ENCODE data around the gene TDG.
A peak's percentile ranks its signal among the peaks of the same experiment; 100 is the strongest.

DNA sequence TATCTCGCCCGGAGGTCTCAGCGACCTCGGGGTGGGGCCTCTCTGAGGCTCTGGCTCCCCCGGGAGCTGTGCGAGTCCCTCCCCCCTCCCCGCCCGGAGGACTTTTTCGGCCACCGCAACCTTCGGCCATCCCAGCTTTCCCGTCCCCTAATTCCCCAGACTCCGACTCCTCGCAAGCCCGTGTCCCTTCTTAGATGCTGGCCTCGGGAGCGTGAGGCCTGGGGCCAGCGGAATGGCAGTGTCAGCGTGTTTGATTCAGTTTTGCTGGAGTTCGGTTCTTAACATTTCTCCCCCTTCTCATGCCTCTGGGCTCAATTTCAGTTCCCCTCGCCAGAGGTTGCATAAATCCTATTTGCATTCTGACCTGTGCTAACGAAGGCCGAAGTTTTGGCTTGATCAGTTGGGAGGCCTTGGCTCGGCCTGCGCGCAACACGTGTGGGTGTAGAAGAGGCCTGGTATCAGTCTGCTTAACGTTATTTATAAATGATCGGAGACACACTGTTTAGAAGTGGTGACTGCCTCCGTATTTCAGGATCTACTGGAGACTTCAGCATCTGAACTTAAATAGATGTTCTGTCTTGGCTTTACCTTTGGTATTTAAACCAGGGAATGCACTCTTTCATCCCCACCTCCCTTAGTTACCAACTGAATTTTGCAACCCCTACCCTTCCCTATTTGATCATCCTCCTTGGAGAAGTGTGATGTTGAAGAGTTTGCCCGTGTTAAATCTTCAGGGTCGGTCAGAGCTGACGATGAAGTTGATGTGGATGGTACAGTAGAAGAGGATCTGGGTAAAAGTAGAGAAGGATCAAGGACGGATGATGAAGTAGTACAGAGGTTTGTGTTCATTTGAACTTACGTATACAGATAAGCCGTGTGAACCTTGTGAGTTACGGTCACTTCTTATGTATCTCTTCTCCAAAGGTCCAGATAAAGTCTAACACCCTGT is 34.6 kb upstream of the TDG start:
- TF ChIP-seq SPI1 (IDR thresholded peaks at IDR 0.05; ENCODE audit: borderline replicate concordance, insufficient read depth, low read depth, low read length) (peak; percentile 79; the same call in 1 of the 2 replicates), POLR2AphosphoS5 (IDR thresholded peaks at IDR 0.05; ENCODE audit: low read length) (peak; percentile 57), ETV6 (conservative IDR thresholded peaks at IDR 0.05 in 1 of 2, IDR thresholded peaks at IDR 0.05 in 1 of 2; ENCODE audit: borderline replicate concordance in 1 of 2, low read depth in 1 of 2) (no peak), ESRRA (IDR thresholded peaks at IDR 0.05; ENCODE audit: low read length) (no peak)
- TF ChIP-seq, protein P1, sequence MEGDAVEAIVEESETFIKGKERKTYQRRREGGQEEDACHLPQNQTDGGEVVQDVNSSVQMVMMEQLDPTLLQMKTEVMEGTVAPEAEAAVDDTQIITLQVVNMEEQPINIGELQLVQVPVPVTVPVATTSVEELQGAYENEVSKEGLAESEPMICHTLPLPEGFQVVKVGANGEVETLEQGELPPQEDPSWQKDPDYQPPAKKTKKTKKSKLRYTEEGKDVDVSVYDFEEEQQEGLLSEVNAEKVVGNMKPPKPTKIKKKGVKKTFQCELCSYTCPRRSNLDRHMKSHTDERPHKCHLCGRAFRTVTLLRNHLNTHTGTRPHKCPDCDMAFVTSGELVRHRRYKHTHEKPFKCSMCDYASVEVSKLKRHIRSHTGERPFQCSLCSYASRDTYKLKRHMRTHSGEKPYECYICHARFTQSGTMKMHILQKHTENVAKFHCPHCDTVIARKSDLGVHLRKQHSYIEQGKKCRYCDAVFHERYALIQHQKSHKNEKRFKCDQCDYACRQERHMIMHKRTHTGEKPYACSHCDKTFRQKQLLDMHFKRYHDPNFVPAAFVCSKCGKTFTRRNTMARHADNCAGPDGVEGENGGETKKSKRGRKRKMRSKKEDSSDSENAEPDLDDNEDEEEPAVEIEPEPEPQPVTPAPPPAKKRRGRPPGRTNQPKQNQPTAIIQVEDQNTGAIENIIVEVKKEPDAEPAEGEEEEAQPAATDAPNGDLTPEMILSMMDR (IDR thresholded peaks at IDR 0.05 in 2 of 3, conservative IDR thresholded peaks at IDR 0.05 in 1 of 3; ENCODE audit: control insufficient read depth in 2 of 3, extremely low read depth in 1 of 3, insufficient read depth in 1 of 3, low read depth in 3 of 3, low read length in 3 of 3) = no peak
- TF ChIP-seq, protein P2, sequence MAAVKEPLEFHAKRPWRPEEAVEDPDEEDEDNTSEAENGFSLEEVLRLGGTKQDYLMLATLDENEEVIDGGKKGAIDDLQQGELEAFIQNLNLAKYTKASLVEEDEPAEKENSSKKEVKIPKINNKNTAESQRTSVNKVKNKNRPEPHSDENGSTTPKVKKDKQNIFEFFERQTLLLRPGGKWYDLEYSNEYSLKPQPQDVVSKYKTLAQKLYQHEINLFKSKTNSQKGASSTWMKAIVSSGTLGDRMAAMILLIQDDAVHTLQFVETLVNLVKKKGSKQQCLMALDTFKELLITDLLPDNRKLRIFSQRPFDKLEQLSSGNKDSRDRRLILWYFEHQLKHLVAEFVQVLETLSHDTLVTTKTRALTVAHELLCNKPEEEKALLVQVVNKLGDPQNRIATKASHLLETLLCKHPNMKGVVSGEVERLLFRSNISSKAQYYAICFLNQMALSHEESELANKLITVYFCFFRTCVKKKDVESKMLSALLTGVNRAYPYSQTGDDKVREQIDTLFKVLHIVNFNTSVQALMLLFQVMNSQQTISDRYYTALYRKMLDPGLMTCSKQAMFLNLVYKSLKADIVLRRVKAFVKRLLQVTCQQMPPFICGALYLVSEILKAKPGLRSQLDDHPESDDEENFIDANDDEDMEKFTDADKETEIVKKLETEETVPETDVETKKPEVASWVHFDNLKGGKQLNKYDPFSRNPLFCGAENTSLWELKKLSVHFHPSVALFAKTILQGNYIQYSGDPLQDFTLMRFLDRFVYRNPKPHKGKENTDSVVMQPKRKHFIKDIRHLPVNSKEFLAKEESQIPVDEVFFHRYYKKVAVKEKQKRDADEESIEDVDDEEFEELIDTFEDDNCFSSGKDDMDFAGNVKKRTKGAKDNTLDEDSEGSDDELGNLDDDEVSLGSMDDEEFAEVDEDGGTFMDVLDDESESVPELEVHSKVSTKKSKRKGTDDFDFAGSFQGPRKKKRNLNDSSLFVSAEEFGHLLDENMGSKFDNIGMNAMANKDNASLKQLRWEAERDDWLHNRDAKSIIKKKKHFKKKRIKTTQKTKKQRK (IDR thresholded peaks at IDR 0.05; ENCODE audit: low read depth, low read length) = no peak
- TF ChIP-seq, protein P3, sequence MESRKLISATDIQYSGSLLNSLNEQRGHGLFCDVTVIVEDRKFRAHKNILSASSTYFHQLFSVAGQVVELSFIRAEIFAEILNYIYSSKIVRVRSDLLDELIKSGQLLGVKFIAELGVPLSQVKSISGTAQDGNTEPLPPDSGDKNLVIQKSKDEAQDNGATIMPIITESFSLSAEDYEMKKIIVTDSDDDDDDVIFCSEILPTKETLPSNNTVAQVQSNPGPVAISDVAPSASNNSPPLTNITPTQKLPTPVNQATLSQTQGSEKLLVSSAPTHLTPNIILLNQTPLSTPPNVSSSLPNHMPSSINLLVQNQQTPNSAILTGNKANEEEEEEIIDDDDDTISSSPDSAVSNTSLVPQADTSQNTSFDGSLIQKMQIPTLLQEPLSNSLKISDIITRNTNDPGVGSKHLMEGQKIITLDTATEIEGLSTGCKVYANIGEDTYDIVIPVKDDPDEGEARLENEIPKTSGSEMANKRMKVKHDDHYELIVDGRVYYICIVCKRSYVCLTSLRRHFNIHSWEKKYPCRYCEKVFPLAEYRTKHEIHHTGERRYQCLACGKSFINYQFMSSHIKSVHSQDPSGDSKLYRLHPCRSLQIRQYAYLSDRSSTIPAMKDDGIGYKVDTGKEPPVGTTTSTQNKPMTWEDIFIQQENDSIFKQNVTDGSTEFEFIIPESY (IDR thresholded peaks at IDR 0.05) = no peak

Measured in GM12878 (cell line).